ENCODE results near the gene MRPL9.

MRPL9 gene

GRCh38 chr1:151716771-151717631 is 46.3 kb downstream of the MRPL9 start, which contains the start of gene CELF3:
CELF3 (minus strand) TSS chr1:151716803; CDS start chr1:151716020, 783 bp downstream.
- no peak for DNase-seq
- in situ Hi-C loops (cut with HindIII; ENCODE audit: low pct_ligation_motif_present, low pct_unique_long_range_greater_than_20kb, low sequenced_read_pairs), result no loop called here

GRCh38 chr1:151716405-151716762 is 46.9 kb downstream of the MRPL9 start:
- no peak for DNase-seq
- in situ Hi-C loops (cut with HindIII; ENCODE audit: low pct_ligation_motif_present, low pct_unique_long_range_greater_than_20kb, low sequenced_read_pairs), result no loop called here

GRCh38 chr1:151715726-151716404 is 47.4 kb downstream of the MRPL9 start:
- in situ Hi-C loops (cut with HindIII; ENCODE audit: low pct_ligation_motif_present, low pct_unique_long_range_greater_than_20kb, low sequenced_read_pairs), result no loop called here
- no peak for DNase-seq

- in situ Hi-C loops (cut with HindIII; ENCODE audit: low pct_ligation_motif_present, low pct_unique_long_range_greater_than_20kb, low sequenced_read_pairs), result no loop called here
- DNase-seq, result no peak
Observed at GRCh38 chr1:151714820-151715725, 48.2 kb downstream of the MRPL9 start.

GRCh38 chr1:151713874-151714273 is 49.4 kb downstream of the MRPL9 start:
- in situ Hi-C loops (cut with HindIII; ENCODE audit: low pct_ligation_motif_present, low pct_unique_long_range_greater_than_20kb, low sequenced_read_pairs), result no loop called here
- no peak for DNase-seq

- in situ Hi-C loops (cut with HindIII; ENCODE audit: low pct_ligation_motif_present, low pct_unique_long_range_greater_than_20kb, low sequenced_read_pairs), result no loop called here
- no peak for DNase-seq
Observed at GRCh38 chr1:151713044-151713443, 50.3 kb downstream of the MRPL9 start.

GRCh38 chr1:151711951-151712350 is 51.3 kb downstream of the MRPL9 start:
- DNase-seq, result no peak
- in situ Hi-C loops (cut with HindIII; ENCODE audit: low pct_ligation_motif_present, low pct_unique_long_range_greater_than_20kb, low sequenced_read_pairs), result no loop called here

GRCh38 chr1:151711044-151711800 is 52.1 kb downstream of the MRPL9 start:
- in situ Hi-C loops (cut with HindIII; ENCODE audit: low pct_ligation_motif_present, low pct_unique_long_range_greater_than_20kb, low sequenced_read_pairs), result no loop called here
- DNase-seq, result no peak

- in situ Hi-C loops (cut with HindIII; ENCODE audit: low pct_ligation_motif_present, low pct_unique_long_range_greater_than_20kb, low sequenced_read_pairs), result no loop called here
- no peak for DNase-seq
Observed at GRCh38 chr1:151710187-151710840, 53.0 kb downstream of the MRPL9 start.

Data from ACHN (cell line).